Astrocyte (in vitro differentiated cells and primary cell): ENCODE data around the gene TMEM184C. TPM values are rescaled to one million over a fixed set of nuclear protein-coding genes. Genes with fewer than 3 reads are reported as not detected.

Source experiments
- DNase-seq: peaks from one replicate; pipeline ENCODE4 v3.0.0-alpha.2; 2010; ENCODE audit warnings: low read depth
- FAIRE-seq: peaks from 2 replicates; lab custom pipeline; 2011; peaks lifted over from hg19 to GRCh38; lab: Jason Lieb, UNC
- H2AFZ ChIP-seq: 2 replicates; pipeline ENCODE4 v1.6.0; 2012; ENCODE audit warnings: low read depth, low read length, inconsistent platforms
- H3K27ac ChIP-seq: 2 replicates; pipeline ENCODE4 v1.5.1; 2011; ENCODE audit warnings: low read depth, low read length, inconsistent platforms
- H3K27me3 ChIP-seq: 2 replicates; pipeline ENCODE4 v1.6.0; 2011; ENCODE audit warnings: low read length, inconsistent platforms; ENCODE audit not compliant: insufficient read depth
- H3K36me3 ChIP-seq: 2 replicates; pipeline ENCODE4 v1.5.1; 2011; ENCODE audit warnings: low read length, inconsistent platforms; ENCODE audit not compliant: insufficient read depth
- H3K4me1 ChIP-seq: 2 replicates; pipeline ENCODE4 v1.5.1; 2011; ENCODE audit warnings: low read length, inconsistent platforms; ENCODE audit not compliant: insufficient read depth
- H3K4me2 ChIP-seq: 2 replicates; pipeline ENCODE4 v1.6.0; 2012; ENCODE audit warnings: low read length, inconsistent platforms
- H3K4me3 ChIP-seq: 2 replicates; pipeline ENCODE4 v1.5.1; 2011; ENCODE audit warnings: low read depth, mild to moderate bottlenecking, low read length, inconsistent platforms; ENCODE audit not compliant: insufficient read depth
- H3K79me2 ChIP-seq: 2 replicates; pipeline ENCODE4 v1.6.0; 2012; ENCODE audit warnings: mild to moderate bottlenecking, low read length, inconsistent platforms; ENCODE audit not compliant: insufficient read depth
- H3K9ac ChIP-seq: 2 replicates; pipeline ENCODE4 v1.6.0; 2012; ENCODE audit warnings: mild to moderate bottlenecking, low read length, inconsistent platforms
- H3K9me3 ChIP-seq: 2 replicates; pipeline ENCODE4 v1.5.1; 2012; ENCODE audit warnings: low read depth, mild to moderate bottlenecking, low read length, inconsistent platforms; ENCODE audit not compliant: insufficient read depth
- H4K20me1 ChIP-seq: 2 replicates; pipeline ENCODE4 v1.6.0; 2012; ENCODE audit warnings: low read length, inconsistent platforms; ENCODE audit not compliant: insufficient read depth
- H3K27ac Mint-ChIP-seq: one replicate; pipeline ENCODE4 v1.8.0; 2021; ENCODE audit warnings: mild to moderate bottlenecking, mixed read lengths; ENCODE audit not compliant: unreplicated experiment
- H3K27me3 Mint-ChIP-seq: one replicate; pipeline ENCODE4 v1.8.0; 2021; ENCODE audit warnings: low read depth, mixed read lengths; ENCODE audit not compliant: unreplicated experiment
- H3K36me3 Mint-ChIP-seq: one replicate; pipeline ENCODE4 v1.8.0; 2021; ENCODE audit warnings: low read depth, mixed read lengths; ENCODE audit not compliant: unreplicated experiment
- H3K4me1 Mint-ChIP-seq: one replicate; pipeline ENCODE4 v1.8.0; 2021; ENCODE audit warnings: low read depth, mixed read lengths; ENCODE audit not compliant: unreplicated experiment
- H3K4me3 Mint-ChIP-seq: one replicate; pipeline ENCODE4 v1.8.0; 2021; ENCODE audit warnings: mild to moderate bottlenecking, moderate library complexity, mixed read lengths; ENCODE audit not compliant: unreplicated experiment
- H3K9me3 Mint-ChIP-seq: one replicate; pipeline ENCODE4 v1.8.0; 2021; ENCODE audit warnings: mild to moderate bottlenecking, mixed read lengths; ENCODE audit not compliant: unreplicated experiment
- EZH2 ChIP-seq: IDR thresholded peaks from 2 replicates; pipeline ENCODE4 v1.6.1; 2012; ENCODE audit warnings: mild to moderate bottlenecking, low read length, inconsistent platforms; ENCODE audit not compliant: insufficient read depth
- total RNA-seq: library from RNA; stranded (reverse); gene quantifications from 2 replicates; pipeline ENCODE4 v1.2.1, GENCODE V29; 2021
- TF ChIP-seq, protein P1 (sequence below): IDR thresholded peaks from 2 replicates; pipeline ENCODE4 v1.5.1; 2011; ENCODE audit warnings: low read depth, mild to moderate bottlenecking, inconsistent platforms, low read length, moderate library complexity; ENCODE audit not compliant: insufficient read depth

The TMEM184C gene
- total RNA-seq, 1 donor from 2014 or later, result 42.3 TPM

DNA sequence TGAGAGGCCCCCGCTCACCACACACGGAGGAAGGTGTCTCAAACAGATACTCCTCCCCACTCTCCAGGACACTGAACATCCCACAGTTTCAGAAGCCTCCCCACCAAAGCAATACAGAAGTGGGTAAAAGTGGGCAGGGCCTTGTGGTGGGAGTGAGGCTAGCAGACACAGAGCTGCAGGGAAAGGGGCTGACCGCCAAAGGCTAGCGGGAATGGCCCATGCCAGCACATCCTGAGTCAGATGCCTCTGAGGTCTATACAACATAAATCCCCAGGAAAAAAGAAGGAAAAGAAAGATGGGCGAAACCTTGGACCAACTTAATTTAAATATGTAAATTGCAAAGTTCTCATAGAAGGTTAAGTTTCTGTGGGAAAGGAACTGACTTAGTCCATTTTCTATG lies 92.8 kb downstream of the TMEM184C start:
- no peak overlapping the region for H3K27ac ChIP-seq
- no peaks in the 10 kb centered on the region for H3K36me3 ChIP-seq
- no peaks in the 10 kb centered on the region for H4K20me1 ChIP-seq
- H3K27me3 ChIP-seq, result no peaks in the 10 kb centered on the region
- H3K9me3 ChIP-seq, result no peaks in the 10 kb centered on the region
- Mint-ChIP-seq H3K9me3 (no peaks in the 10 kb centered on the region), H3K4me1 (peaks cover 13% of the 10 kb centered on the region), H3K27me3 (no peaks in the 10 kb centered on the region), H3K27ac (no peak overlapping the region), H3K36me3 (no peaks in the 10 kb centered on the region), H3K4me3 (no peak overlapping the region)
- no peak overlapping the region for H3K4me2 ChIP-seq
- TF ChIP-seq, protein P1, sequence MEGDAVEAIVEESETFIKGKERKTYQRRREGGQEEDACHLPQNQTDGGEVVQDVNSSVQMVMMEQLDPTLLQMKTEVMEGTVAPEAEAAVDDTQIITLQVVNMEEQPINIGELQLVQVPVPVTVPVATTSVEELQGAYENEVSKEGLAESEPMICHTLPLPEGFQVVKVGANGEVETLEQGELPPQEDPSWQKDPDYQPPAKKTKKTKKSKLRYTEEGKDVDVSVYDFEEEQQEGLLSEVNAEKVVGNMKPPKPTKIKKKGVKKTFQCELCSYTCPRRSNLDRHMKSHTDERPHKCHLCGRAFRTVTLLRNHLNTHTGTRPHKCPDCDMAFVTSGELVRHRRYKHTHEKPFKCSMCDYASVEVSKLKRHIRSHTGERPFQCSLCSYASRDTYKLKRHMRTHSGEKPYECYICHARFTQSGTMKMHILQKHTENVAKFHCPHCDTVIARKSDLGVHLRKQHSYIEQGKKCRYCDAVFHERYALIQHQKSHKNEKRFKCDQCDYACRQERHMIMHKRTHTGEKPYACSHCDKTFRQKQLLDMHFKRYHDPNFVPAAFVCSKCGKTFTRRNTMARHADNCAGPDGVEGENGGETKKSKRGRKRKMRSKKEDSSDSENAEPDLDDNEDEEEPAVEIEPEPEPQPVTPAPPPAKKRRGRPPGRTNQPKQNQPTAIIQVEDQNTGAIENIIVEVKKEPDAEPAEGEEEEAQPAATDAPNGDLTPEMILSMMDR, result no peak
- no peak for TF ChIP-seq EZH2
- H3K4me3 ChIP-seq, result no peak overlapping the region
- H2AFZ ChIP-seq, result no peak overlapping the region
- H3K9ac ChIP-seq, result no peak overlapping the region
- no peaks in the 10 kb centered on the region for H3K79me2 ChIP-seq
- peaks cover 3% of the 10 kb centered on the region for H3K4me1 ChIP-seq
- no peak for FAIRE-seq
- DNase-seq, result peak; percentile 87

DNA sequence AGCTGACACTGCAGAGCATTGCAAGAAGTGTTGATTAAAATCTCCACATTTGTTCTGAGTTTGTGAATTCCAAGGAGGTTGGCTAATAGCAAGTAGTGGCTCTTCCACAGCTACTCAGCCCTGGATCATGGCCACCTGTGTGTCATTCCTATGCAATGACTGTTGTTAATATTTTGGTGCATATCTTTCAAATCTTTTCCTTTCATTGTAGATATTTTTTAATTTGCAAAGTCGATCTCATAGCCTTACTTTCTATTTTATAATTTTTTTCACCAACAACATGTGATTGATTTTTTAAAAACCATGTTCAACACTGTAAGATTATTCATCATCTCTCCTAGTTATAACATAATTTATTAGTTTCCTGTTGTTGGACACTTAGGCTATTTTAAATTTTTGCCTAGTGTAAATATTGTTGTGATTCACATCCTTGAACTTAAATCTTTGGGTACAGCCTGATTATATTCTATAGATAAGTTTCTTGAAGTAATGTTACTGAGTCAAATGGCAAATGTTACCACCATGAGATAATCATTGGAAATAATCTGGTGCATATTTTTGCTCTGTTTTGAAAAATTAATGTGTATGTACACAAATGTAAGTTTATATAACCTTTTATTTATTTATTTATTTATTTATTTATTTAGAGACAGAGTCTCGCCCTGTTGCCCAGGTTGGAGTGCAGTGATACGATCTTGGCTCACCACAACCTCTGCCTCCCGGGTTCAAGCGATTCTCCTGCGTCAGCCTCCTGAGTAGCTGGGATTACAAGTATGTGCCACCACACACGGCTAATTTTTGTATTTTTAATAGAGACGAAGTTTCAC lies 97.6 kb downstream of the TMEM184C start:
- Histone ChIP-seq H3K4me1 (peaks cover 3% of the 10 kb centered on the region), H3K27ac (peak overlapping the region; percentile 54), H2AFZ (no peak overlapping the region), H3K9ac (no peak overlapping the region), H3K27me3 (no peaks in the 10 kb centered on the region), H4K20me1 (no peaks in the 10 kb centered on the region), H3K79me2 (no peaks in the 10 kb centered on the region), H3K36me3 (no peaks in the 10 kb centered on the region), H3K4me2 (peak overlapping the region; percentile 23), H3K9me3 (no peaks in the 10 kb centered on the region), H3K4me3 (no peak overlapping the region)
- peak; percentile 91 for DNase-seq
- no peak overlapping the region for H3K4me3 Mint-ChIP-seq
- TF ChIP-seq EZH2, result no peak
- TF ChIP-seq, protein P1, result no peak
- H3K27me3 Mint-ChIP-seq, result no peaks in the 10 kb centered on the region
- FAIRE-seq, result peak; percentile 94
- no peaks in the 10 kb centered on the region for H3K36me3 Mint-ChIP-seq
- no peaks in the 10 kb centered on the region for H3K9me3 Mint-ChIP-seq
- peaks cover 13% of the 10 kb centered on the region for H3K4me1 Mint-ChIP-seq
- peak overlapping the region; percentile 86 for H3K27ac Mint-ChIP-seq

GRCh38 chr4:147717878-147718277 lies 100.7 kb downstream of the TMEM184C start:
- Mint-ChIP-seq H3K36me3 (no peaks in the 10 kb centered on the region), H3K9me3 (no peaks in the 10 kb centered on the region)

More at GRCh38 chr4:147717878-147718277, 100.7 kb downstream of the TMEM184C start:
- FAIRE-seq (no peak), DNase-seq (no peak)
- no peak overlapping the region for H3K27ac Mint-ChIP-seq
- Histone ChIP-seq H3K9ac (no peak overlapping the region), H4K20me1 (no peaks in the 10 kb centered on the region), H3K9me3 (no peaks in the 10 kb centered on the region), H3K4me1 (peaks cover 3% of the 10 kb centered on the region), H3K4me3 (no peak overlapping the region), H3K27me3 (no peaks in the 10 kb centered on the region), H3K4me2 (no peak overlapping the region), H3K27ac (no peak overlapping the region), H3K36me3 (no peaks in the 10 kb centered on the region), H2AFZ (no peak overlapping the region), H3K79me2 (no peaks in the 10 kb centered on the region)
- H3K27me3 Mint-ChIP-seq, result peaks cover 2% of the 10 kb centered on the region
- H3K4me1 Mint-ChIP-seq, result peaks cover 13% of the 10 kb centered on the region
- no peak overlapping the region for H3K4me3 Mint-ChIP-seq
- TF ChIP-seq EZH2, result no peak
- TF ChIP-seq, protein P1, result no peak
